Kidney (tissue), 14 donors: ENCODE results near the gene IL1F10. TPM values are rescaled to one million over a fixed set of nuclear protein-coding genes. Genes with fewer than 3 reads are reported as not detected.

ENCODE experiments used
- DNase-seq, 5 donors: peaks; one replicate each; pipeline ENCODE4 v3.0.0-alpha.2; 2013 to 2020
- FAIRE-seq: peaks from 2 replicates; lab custom pipeline; 2012; peaks lifted over from hg19 to GRCh38; lab: Jason Lieb, UNC
- H3K27ac ChIP-seq, 2 donors: one replicate each; pipeline ENCODE4 v1.7.0; 2013; ENCODE audit warnings: low read depth in 2 of 2, low read length in 2 of 2, inconsistent platforms in 1 of 2
- H3K27me3 ChIP-seq: one replicate; pipeline ENCODE4 v1.7.1; 2013; ENCODE audit warnings: low read length, inconsistent platforms; ENCODE audit not compliant: control insufficient read depth, insufficient read depth
- H3K36me3 ChIP-seq, 3 donors: one replicate each; pipeline versions ENCODE4 v1.7.0 to v1.7.1; 2013; ENCODE audit warnings: low read length in 3 of 3, control low read depth in 1 of 3, inconsistent platforms in 1 of 3; ENCODE audit not compliant: insufficient read depth in 3 of 3, control insufficient read depth in 2 of 3
- H3K4me1 ChIP-seq, 3 donors: one replicate each; pipeline versions ENCODE4 v1.7.0 to v1.7.1; 2013; ENCODE audit warnings: low read length in 3 of 3, inconsistent platforms in 1 of 3, low read depth in 1 of 3; ENCODE audit not compliant: control insufficient read depth in 2 of 3, insufficient read depth in 2 of 3
- H3K4me3 ChIP-seq, 3 donors: one replicate each; pipeline versions ENCODE4 v1.7.0 to v1.8.1; 2013; ENCODE audit warnings: low read length in 3 of 3, control low read depth in 1 of 3, inconsistent platforms in 1 of 3
- H3K9ac ChIP-seq, 3 donors: one replicate each; pipeline versions ENCODE4 v1.7.0 to v1.7.1; 2013; ENCODE audit warnings: low read length in 3 of 3, control low read depth in 1 of 3, inconsistent platforms in 1 of 3
- H3K9me3 ChIP-seq, 3 donors: one replicate each; pipeline versions ENCODE4 v1.7.0 to v1.7.1; 2013; ENCODE audit warnings: low read length in 3 of 3, control low read depth in 1 of 3, inconsistent platforms in 1 of 3; ENCODE audit not compliant: control insufficient read depth in 2 of 3, insufficient read depth in 1 of 3
- intact Hi-C: fragments of 100-400 bp; cut with DNase I; formaldehyde crosslinking; loops from one replicate; pipeline ENCODE4 v1.11.1; 2022
- polyA plus RNA-seq: library from polyadenylated mRNA; stranded (reverse); fragments of 350-450 nt; fragmentation: Illumina TruSeq; extraction: RNeasy Lipid Tissue Mini Kit (QIAGEN cat#74804); gene quantifications from one replicate; pipeline ENCODE4 v1.2.3, GENCODE V29; 2014; ENCODE audit warnings: low read depth, low replicate concordance; ENCODE audit not compliant: insufficient read depth
- total RNA-seq: library from RNA; stranded (reverse); fragmentation: NEBNext Ultra II Directional; extraction: Animal tissue kit (Norgen Biotek cat#: 25700); gene quantifications from one replicate; pipeline ENCODE4 v1.2.1, GENCODE V29; 2021
- TF ChIP-seq, protein P1 (sequence below): IDR thresholded peaks from 3 replicates; pipeline ENCODE4 v1.5.1; 2012; ENCODE audit warnings: mild to moderate bottlenecking, moderate library complexity, borderline replicate concordance; ENCODE audit not compliant: insufficient read depth; ENCODE audit errors: extremely low read depth
- donor health status: control.
- donor health status: control.
- donor health status: control.
- donor health status: control.
- donor health status: control.
- donor health status: DM: yes; HTN: yes; CAD: no.
- donor health status: Normal renal cell carcinoma (clear cell type).

Gene IL1F10
- total and polyA plus RNA-seq, 2 donors from 2014 or later = not detected

- no peak for FAIRE-seq
- TF ChIP-seq, protein P1, sequence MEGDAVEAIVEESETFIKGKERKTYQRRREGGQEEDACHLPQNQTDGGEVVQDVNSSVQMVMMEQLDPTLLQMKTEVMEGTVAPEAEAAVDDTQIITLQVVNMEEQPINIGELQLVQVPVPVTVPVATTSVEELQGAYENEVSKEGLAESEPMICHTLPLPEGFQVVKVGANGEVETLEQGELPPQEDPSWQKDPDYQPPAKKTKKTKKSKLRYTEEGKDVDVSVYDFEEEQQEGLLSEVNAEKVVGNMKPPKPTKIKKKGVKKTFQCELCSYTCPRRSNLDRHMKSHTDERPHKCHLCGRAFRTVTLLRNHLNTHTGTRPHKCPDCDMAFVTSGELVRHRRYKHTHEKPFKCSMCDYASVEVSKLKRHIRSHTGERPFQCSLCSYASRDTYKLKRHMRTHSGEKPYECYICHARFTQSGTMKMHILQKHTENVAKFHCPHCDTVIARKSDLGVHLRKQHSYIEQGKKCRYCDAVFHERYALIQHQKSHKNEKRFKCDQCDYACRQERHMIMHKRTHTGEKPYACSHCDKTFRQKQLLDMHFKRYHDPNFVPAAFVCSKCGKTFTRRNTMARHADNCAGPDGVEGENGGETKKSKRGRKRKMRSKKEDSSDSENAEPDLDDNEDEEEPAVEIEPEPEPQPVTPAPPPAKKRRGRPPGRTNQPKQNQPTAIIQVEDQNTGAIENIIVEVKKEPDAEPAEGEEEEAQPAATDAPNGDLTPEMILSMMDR = no peak
- intact Hi-C loops = no loop called here
Measured at GRCh38 chr2:113088213-113088992, 20.6 kb downstream of the IL1F10 start.

GRCh38 chr2:113089916-113090315, 22.1 kb downstream of the IL1F10 start:
- no peaks in the 10 kb centered on the region for H3K4me1 ChIP-seq
- H3K9me3 ChIP-seq = no peaks in the 10 kb centered on the region
- H3K27ac ChIP-seq = no peak overlapping the region
- FAIRE-seq (no peak), DNase-seq (no peak)
- intact Hi-C loops = no loop called here
- no peak overlapping the region for H3K9ac ChIP-seq
- H3K27me3 ChIP-seq = no peaks in the 10 kb centered on the region
- H3K4me3 ChIP-seq = no peak overlapping the region
- no peaks in the 10 kb centered on the region for H3K36me3 ChIP-seq
- TF ChIP-seq, protein P1 = no peak

More at GRCh38 chr2:113088213-113088992, 20.6 kb downstream of the IL1F10 start:
- DNase-seq = no peak
- Histone ChIP-seq H3K9ac (no peak overlapping the region), H3K36me3 (no peaks in the 10 kb centered on the region), H3K9me3 (no peaks in the 10 kb centered on the region), H3K27me3 (no peaks in the 10 kb centered on the region), H3K27ac (no peak overlapping the region), H3K4me1 (no peaks in the 10 kb centered on the region), H3K4me3 (no peak overlapping the region)

DNA sequence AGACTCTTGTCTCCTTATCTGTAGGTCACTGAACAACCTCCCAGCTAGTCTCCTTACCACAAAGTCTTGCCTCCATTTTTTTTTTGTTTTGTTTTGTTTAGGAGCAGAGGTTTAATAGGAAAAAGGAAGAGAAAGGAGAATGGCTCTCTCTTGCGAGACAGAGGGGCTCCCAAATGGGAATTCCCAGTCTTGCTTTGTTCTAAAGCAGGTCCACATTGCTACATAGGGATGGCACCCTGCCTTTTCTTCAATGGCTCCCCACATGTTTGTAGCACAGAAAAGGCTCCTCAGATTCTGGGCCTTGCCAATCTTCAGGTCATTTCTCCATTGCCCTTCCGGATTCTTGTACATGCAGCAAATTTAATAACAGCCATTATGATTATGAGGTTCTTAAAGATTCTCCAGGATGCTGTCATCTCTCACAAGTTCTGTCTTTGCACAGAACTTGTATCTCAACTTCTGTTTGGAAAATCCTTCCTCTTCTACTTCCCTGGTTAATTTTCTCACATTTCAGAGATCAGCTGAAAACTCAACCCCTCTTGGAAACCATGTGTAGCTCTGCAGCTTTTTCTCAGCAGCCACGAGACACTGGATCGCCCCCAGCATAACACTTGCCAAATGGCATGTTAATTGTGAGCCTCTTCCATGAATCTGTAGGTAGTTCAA, 23.6 kb downstream of the IL1F10 start:
- no peak overlapping the region for H3K4me3 ChIP-seq
- no peak overlapping the region for H3K27ac ChIP-seq
- FAIRE-seq (no peak), DNase-seq (no peak)
- no peaks in the 10 kb centered on the region for H3K36me3 ChIP-seq
- H3K27me3 ChIP-seq = no peaks in the 10 kb centered on the region
- H3K9me3 ChIP-seq = no peaks in the 10 kb centered on the region
- intact Hi-C loops = no loop called here
- no peaks in the 10 kb centered on the region for H3K4me1 ChIP-seq
- TF ChIP-seq, protein P1 = no peak
- H3K9ac ChIP-seq = no peak overlapping the region
